Measurements from ENCODE around the gene MOB3B.

The MOB3B gene

GRCh38 chr9:27485158-27485557 is 44.5 kb downstream of the MOB3B start:
- peaks cover 22% of the 10 kb centered on the region for H3K4me1 Mint-ChIP-seq (ENCODE audit: low read depth)
- H3K9me3 Mint-ChIP-seq (ENCODE audit: low read depth): peaks cover 3% of the 10 kb centered on the region
- H3K36me3 Mint-ChIP-seq: peaks cover 4% of the 10 kb centered on the region
- H3K27ac Mint-ChIP-seq: no peak overlapping the region
- no peaks in the 10 kb centered on the region for H3K27me3 Mint-ChIP-seq
- H3K4me3 Mint-ChIP-seq: no peak overlapping the region

- Mint-ChIP-seq H3K27ac (no peak overlapping the region), H3K36me3 (peaks cover 4% of the 10 kb centered on the region), H3K4me3 (no peak overlapping the region), H3K4me1 (ENCODE audit: low read depth) (peaks cover 20% of the 10 kb centered on the region), H3K27me3 (no peaks in the 10 kb centered on the region), H3K9me3 (ENCODE audit: low read depth) (peaks cover 11% of the 10 kb centered on the region)
Measured at GRCh38 chr9:27483576-27483975, 46.0 kb downstream of the MOB3B start.

GRCh38 chr9:27482709-27483108 is 46.9 kb downstream of the MOB3B start:
- H3K4me3 Mint-ChIP-seq: no peak overlapping the region
- H3K27ac Mint-ChIP-seq: no peak overlapping the region

GRCh38 chr9:27478322-27478721 is 51.3 kb downstream of the MOB3B start:
- Mint-ChIP-seq H3K36me3 (peaks cover 16% of the 10 kb centered on the region), H3K27me3 (no peaks in the 10 kb centered on the region), H3K4me3 (no peak overlapping the region), H3K4me1 (ENCODE audit: low read depth) (no peaks in the 10 kb centered on the region), H3K9me3 (ENCODE audit: low read depth) (peaks cover 11% of the 10 kb centered on the region), H3K27ac (no peak overlapping the region)

More at GRCh38 chr9:27482709-27483108, 46.9 kb downstream of the MOB3B start:
- Mint-ChIP-seq H3K36me3 (peaks cover 11% of the 10 kb centered on the region), H3K27me3 (no peaks in the 10 kb centered on the region), H3K9me3 (ENCODE audit: low read depth) (peaks cover 11% of the 10 kb centered on the region), H3K4me1 (ENCODE audit: low read depth) (peaks cover 20% of the 10 kb centered on the region)

- no peaks in the 10 kb centered on the region for H3K4me1 Mint-ChIP-seq (ENCODE audit: low read depth)
Measured at GRCh38 chr9:27476870-27477515, 52.6 kb downstream of the MOB3B start.

GRCh38 chr9:27475057-27475595 is 54.5 kb downstream of the MOB3B start:
- no peaks in the 10 kb centered on the region for H3K27me3 Mint-ChIP-seq
- peaks cover 15% of the 10 kb centered on the region for H3K36me3 Mint-ChIP-seq
- no peaks in the 10 kb centered on the region for H3K4me1 Mint-ChIP-seq (ENCODE audit: low read depth)
- no peak overlapping the region for H3K27ac Mint-ChIP-seq
- H3K9me3 Mint-ChIP-seq (ENCODE audit: low read depth): peaks cover 8% of the 10 kb centered on the region
- H3K4me3 Mint-ChIP-seq: no peak overlapping the region

More at GRCh38 chr9:27476870-27477515, 52.6 kb downstream of the MOB3B start:
- H3K4me3 Mint-ChIP-seq: no peak overlapping the region
- no peaks in the 10 kb centered on the region for H3K27me3 Mint-ChIP-seq
- peaks cover 8% of the 10 kb centered on the region for H3K9me3 Mint-ChIP-seq (ENCODE audit: low read depth)
- peaks cover 16% of the 10 kb centered on the region for H3K36me3 Mint-ChIP-seq
- no peak overlapping the region for H3K27ac Mint-ChIP-seq

GRCh38 chr9:27474305-27474704 is 55.3 kb downstream of the MOB3B start:
- Mint-ChIP-seq H3K4me3 (no peak overlapping the region), H3K4me1 (ENCODE audit: low read depth) (no peaks in the 10 kb centered on the region), H3K9me3 (ENCODE audit: low read depth) (peaks cover 6% of the 10 kb centered on the region), H3K27me3 (no peaks in the 10 kb centered on the region), H3K27ac (no peak overlapping the region), H3K36me3 (peaks cover 16% of the 10 kb centered on the region)

GRCh38 chr9:27473111-27473529 is 56.5 kb downstream of the MOB3B start:
- no peaks in the 10 kb centered on the region for H3K4me1 Mint-ChIP-seq (ENCODE audit: low read depth)
- no peaks in the 10 kb centered on the region for H3K27me3 Mint-ChIP-seq
- H3K36me3 Mint-ChIP-seq: peaks cover 14% of the 10 kb centered on the region
- H3K4me3 Mint-ChIP-seq: no peak overlapping the region
- H3K9me3 Mint-ChIP-seq (ENCODE audit: low read depth): no peaks in the 10 kb centered on the region
- H3K27ac Mint-ChIP-seq: no peak overlapping the region

GRCh38 chr9:27472195-27472594 is 57.4 kb downstream of the MOB3B start:
- Mint-ChIP-seq H3K4me1 (ENCODE audit: low read depth) (no peaks in the 10 kb centered on the region), H3K27ac (no peak overlapping the region), H3K4me3 (no peak overlapping the region)

GRCh38 chr9:27471789-27472188 is 57.8 kb downstream of the MOB3B start:
- peaks cover 6% of the 10 kb centered on the region for H3K36me3 Mint-ChIP-seq
- H3K27ac Mint-ChIP-seq: no peak overlapping the region
- no peak overlapping the region for H3K4me3 Mint-ChIP-seq
- H3K9me3 Mint-ChIP-seq (ENCODE audit: low read depth): no peaks in the 10 kb centered on the region
- no peaks in the 10 kb centered on the region for H3K27me3 Mint-ChIP-seq
- no peaks in the 10 kb centered on the region for H3K4me1 Mint-ChIP-seq (ENCODE audit: low read depth)

More at GRCh38 chr9:27472195-27472594, 57.4 kb downstream of the MOB3B start:
- Mint-ChIP-seq H3K27me3 (no peaks in the 10 kb centered on the region), H3K36me3 (peaks cover 9% of the 10 kb centered on the region), H3K9me3 (ENCODE audit: low read depth) (no peaks in the 10 kb centered on the region)

- H3K36me3 Mint-ChIP-seq: peaks cover 6% of the 10 kb centered on the region
- H3K4me1 Mint-ChIP-seq (ENCODE audit: low read depth): no peaks in the 10 kb centered on the region
- H3K9me3 Mint-ChIP-seq (ENCODE audit: low read depth): no peaks in the 10 kb centered on the region
- H3K27ac Mint-ChIP-seq: no peak overlapping the region
- H3K4me3 Mint-ChIP-seq: no peak overlapping the region
- no peaks in the 10 kb centered on the region for H3K27me3 Mint-ChIP-seq
Measured at GRCh38 chr9:27471366-27471765, 58.2 kb downstream of the MOB3B start.

GRCh38 chr9:27470291-27470856 is 59.2 kb downstream of the MOB3B start:
- Mint-ChIP-seq H3K27me3 (no peaks in the 10 kb centered on the region), H3K36me3 (peaks cover 6% of the 10 kb centered on the region), H3K27ac (no peak overlapping the region), H3K9me3 (ENCODE audit: low read depth) (no peaks in the 10 kb centered on the region), H3K4me1 (ENCODE audit: low read depth) (no peaks in the 10 kb centered on the region), H3K4me3 (no peak overlapping the region)

GRCh38 chr9:27469550-27469949 is 60.1 kb downstream of the MOB3B start:
- H3K4me1 Mint-ChIP-seq (ENCODE audit: low read depth): no peaks in the 10 kb centered on the region
- no peak overlapping the region for H3K4me3 Mint-ChIP-seq

GRCh38 chr9:27468462-27469110 is 61.0 kb downstream of the MOB3B start:
- Mint-ChIP-seq H3K4me1 (ENCODE audit: low read depth) (no peaks in the 10 kb centered on the region), H3K27me3 (no peaks in the 10 kb centered on the region), H3K9me3 (ENCODE audit: low read depth) (no peaks in the 10 kb centered on the region), H3K36me3 (peaks cover 9% of the 10 kb centered on the region), H3K27ac (no peak overlapping the region), H3K4me3 (no peak overlapping the region)

More at GRCh38 chr9:27469550-27469949, 60.1 kb downstream of the MOB3B start:
- Mint-ChIP-seq H3K36me3 (peaks cover 6% of the 10 kb centered on the region), H3K9me3 (ENCODE audit: low read depth) (no peaks in the 10 kb centered on the region), H3K27me3 (no peaks in the 10 kb centered on the region), H3K27ac (no peak overlapping the region)

- peaks cover 9% of the 10 kb centered on the region for H3K36me3 Mint-ChIP-seq
- H3K4me3 Mint-ChIP-seq: no peak overlapping the region
- no peaks in the 10 kb centered on the region for H3K4me1 Mint-ChIP-seq (ENCODE audit: low read depth)
- H3K27ac Mint-ChIP-seq: no peak overlapping the region
- H3K9me3 Mint-ChIP-seq (ENCODE audit: low read depth): no peaks in the 10 kb centered on the region
- H3K27me3 Mint-ChIP-seq: no peaks in the 10 kb centered on the region
Measured at GRCh38 chr9:27468000-27468399, 61.6 kb downstream of the MOB3B start.
